Coronary artery (tissue), 2 donors: ENCODE data around the gene DNAJC8.

Experiments
- DNase-seq: peaks from one replicate; pipeline ENCODE4 v3.0.0-alpha.2; 2017; ENCODE audit warnings: low spot score
- H3K27ac ChIP-seq, 2 donors: fragments of 200-600 bp; sonication (generic); one replicate each; pipeline ENCODE4 v1.5.1; 2016 to 2019
- H3K4me3 ChIP-seq: fragments of 200-600 bp; sonication (generic); 2 replicates; pipeline ENCODE4 v1.5.1; 2016; ENCODE audit warnings: mild to moderate bottlenecking, moderate library complexity
- CTCF ChIP-seq: fragments of 200-600 bp; sonication (generic); IDR thresholded peaks from one replicate; pipeline ENCODE4 v1.5.1; 2019; ENCODE audit warnings: antibody characterized with exemption

Gene DNAJC8

GRCh38 chr1:28193701-28194161 lies 39.1 kb downstream of the DNAJC8 start:
- no peak overlapping the region for H3K4me3 ChIP-seq

GRCh38 chr1:28190996-28191645 lies 41.7 kb downstream of the DNAJC8 start:
- H3K27ac ChIP-seq = no peak overlapping the region
- no peak overlapping the region for H3K4me3 ChIP-seq
- TF ChIP-seq CTCF = no peak
- no peak for DNase-seq

More at GRCh38 chr1:28193701-28194161, 39.1 kb downstream of the DNAJC8 start:
- DNase-seq = no peak
- no peak for TF ChIP-seq CTCF
- H3K27ac ChIP-seq = no peak overlapping the region

- no peak for TF ChIP-seq CTCF
Measured at GRCh38 chr1:28190337-28190979, 42.4 kb downstream of the DNAJC8 start.

GRCh38 chr1:28185071-28185470 lies 47.8 kb downstream of the DNAJC8 start:
- TF ChIP-seq CTCF = no peak
- no peak for DNase-seq
- no peak overlapping the region for H3K27ac ChIP-seq

More at GRCh38 chr1:28190337-28190979, 42.4 kb downstream of the DNAJC8 start:
- DNase-seq = no peak
- H3K4me3 ChIP-seq = no peak overlapping the region
- no peak overlapping the region for H3K27ac ChIP-seq

GRCh38 chr1:28180306-28181305 lies 52.2 kb downstream of the DNAJC8 start:
- Histone ChIP-seq H3K4me3 (no peak overlapping the region), H3K27ac (no peak overlapping the region)
- TF ChIP-seq CTCF = no peak
- DNase-seq = no peak

More at GRCh38 chr1:28185071-28185470, 47.8 kb downstream of the DNAJC8 start:
- no peak overlapping the region for H3K4me3 ChIP-seq

GRCh38 chr1:28178690-28179485 lies 53.9 kb downstream of the DNAJC8 start:
- no peak for TF ChIP-seq CTCF
- no peak overlapping the region for H3K4me3 ChIP-seq
- no peak for DNase-seq
- H3K27ac ChIP-seq = no peak overlapping the region
